Neural progenitor cell (in vitro differentiated cells): ENCODE results near the gene CASP1. TPM values are rescaled to one million over a fixed set of nuclear protein-coding genes. Genes with fewer than 3 reads are reported as not detected.
"Not testable (repeated sequence)": the region's sequence is repeated elsewhere in the genome, so short reads cannot be mapped to it uniquely, and the experiment has no call there.

Experiments used
- DNase-seq: peaks from one replicate; pipeline ENCODE4 v3.0.0-alpha.2; 2016; ENCODE audit warnings: low spot score
- H2AFZ ChIP-seq: fragments of 200-600 bp; sonication (generic); replicated peaks from 2 replicates; pipeline ENCODE4 v1.6.1; 2016; ENCODE audit warnings: antibody characterized with exemption
- H3F3A ChIP-seq: fragments of 200-600 bp; sonication (generic); 2 replicates; pipeline ENCODE4 v1.6.1; 2016; ENCODE audit warnings: antibody characterized with exemption, low read depth
- H3K27ac ChIP-seq: fragments of 200-600 bp; sonication (generic); 2 replicates; pipeline ENCODE4 v1.5.1; 2016; ENCODE audit warnings: mild to moderate bottlenecking
- H3K27me3 ChIP-seq: fragments of 200-600 bp; sonication (generic); 2 replicates; pipeline ENCODE4 v1.6.1; 2016; ENCODE audit warnings: mild to moderate bottlenecking, moderate library complexity
- H3K36me3 ChIP-seq: fragments of 200-600 bp; sonication (generic); 2 replicates; pipeline ENCODE4 v1.5.1; 2016
- H3K4me1 ChIP-seq: fragments of 200-600 bp; sonication (generic); 2 replicates; pipeline ENCODE4 v1.6.1; 2016; ENCODE audit warnings: mixed run types
- H3K4me2 ChIP-seq: fragments of 200-600 bp; sonication (generic); 2 replicates; pipeline ENCODE4 v1.6.1; 2016
- H3K4me3 ChIP-seq: fragments of 200-600 bp; sonication (generic); 2 replicates; pipeline ENCODE4 v1.5.1; 2016
- H3K79me2 ChIP-seq: fragments of 200-600 bp; sonication (generic); 2 replicates; pipeline ENCODE4 v1.6.1; 2016; ENCODE audit warnings: low read depth
- H3K9ac ChIP-seq: fragments of 200-600 bp; sonication (generic); 2 replicates; pipeline ENCODE4 v1.6.1; 2016
- H3K9me3 ChIP-seq: fragments of 200-600 bp; sonication (generic); 2 replicates; pipeline ENCODE4 v1.5.1; 2016; ENCODE audit warnings: low read depth
- H4K20me1 ChIP-seq: fragments of 200-600 bp; sonication (generic); 2 replicates; pipeline ENCODE4 v1.6.1; 2016; ENCODE audit warnings: low read depth
- H3K27ac Mint-ChIP-seq: 3 replicates; pipeline ENCODE4 v1.8.0; 2021; ENCODE audit warnings: mixed read lengths
- H3K27me3 Mint-ChIP-seq: 2 replicates; pipeline ENCODE4 v1.8.0; 2022; ENCODE audit warnings: low read depth, mild to moderate bottlenecking, inconsistent platforms, moderate library complexity, mixed read lengths; ENCODE audit not compliant: insufficient read depth
- H3K36me3 Mint-ChIP-seq: 3 replicates; pipeline ENCODE4 v1.8.0; 2021; ENCODE audit warnings: mixed read lengths
- H3K4me1 Mint-ChIP-seq: 3 replicates; pipeline ENCODE4 v1.8.0; 2021; ENCODE audit warnings: mixed read lengths
- H3K4me3 Mint-ChIP-seq: 3 replicates; pipeline ENCODE4 v1.8.0; 2021; ENCODE audit warnings: mild to moderate bottlenecking, moderate library complexity, mixed read lengths
- H3K9me3 Mint-ChIP-seq: 3 replicates; pipeline ENCODE4 v1.8.0; 2020; ENCODE audit warnings: mixed read lengths
- EZH2 ChIP-seq: fragments of 200-600 bp; sonication (generic); IDR thresholded peaks from 2 replicates; pipeline ENCODE4 v1.6.1; 2017; ENCODE audit warnings: antibody characterized with exemption, mild to moderate bottlenecking, moderate library complexity
- EZH2phosphoT487 ChIP-seq: fragments of 200-600 bp; sonication (generic); IDR thresholded peaks from 2 replicates; pipeline ENCODE4 v1.6.1; 2017; ENCODE audit warnings: antibody characterized with exemption
- total RNA-seq: library from RNA; depleted of rRNA; stranded (reverse); fragments of >200 nt; gene quantifications from 2 replicates; pipeline ENCODE4 v1.2.3, GENCODE V29; 2015; ENCODE audit warnings: low replicate concordance
- TF ChIP-seq, protein P1 (sequence below): fragments of 200-600 bp; sonication (generic); IDR thresholded peaks from 2 replicates; pipeline ENCODE4 v1.5.1; 2017; ENCODE audit warnings: antibody characterized with exemption, mild to moderate bottlenecking

The CASP1 gene
- total RNA-seq, 1 donor from 2014 or later, result not detected

DNA sequence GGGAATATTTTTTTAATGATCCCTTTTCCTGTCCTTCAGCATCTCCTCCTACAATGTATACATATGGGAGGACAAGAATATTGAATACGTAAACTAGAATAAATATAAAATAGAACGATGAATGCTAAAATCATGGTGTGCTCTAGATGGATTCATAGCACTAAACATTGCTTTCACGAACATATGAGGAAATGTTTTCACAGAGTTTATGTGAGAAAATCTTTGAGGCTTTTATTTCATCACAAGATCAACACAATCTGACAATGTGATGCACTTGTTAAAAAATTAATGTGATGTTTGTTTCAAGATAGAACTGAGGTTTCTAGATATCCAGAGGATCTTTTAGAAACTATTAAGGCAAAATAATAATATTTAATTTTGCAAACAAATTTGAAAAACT, 7.2 kb upstream of the CASP1 start:
- H3K4me3 Mint-ChIP-seq, result no peak overlapping the region
- H3K27ac ChIP-seq, result no peak overlapping the region
- H3K4me1 Mint-ChIP-seq, result no peaks in the 10 kb centered on the region
- TF ChIP-seq EZH2 (no peak), EZH2phosphoT487 (no peak)
- TF ChIP-seq, protein P1, sequence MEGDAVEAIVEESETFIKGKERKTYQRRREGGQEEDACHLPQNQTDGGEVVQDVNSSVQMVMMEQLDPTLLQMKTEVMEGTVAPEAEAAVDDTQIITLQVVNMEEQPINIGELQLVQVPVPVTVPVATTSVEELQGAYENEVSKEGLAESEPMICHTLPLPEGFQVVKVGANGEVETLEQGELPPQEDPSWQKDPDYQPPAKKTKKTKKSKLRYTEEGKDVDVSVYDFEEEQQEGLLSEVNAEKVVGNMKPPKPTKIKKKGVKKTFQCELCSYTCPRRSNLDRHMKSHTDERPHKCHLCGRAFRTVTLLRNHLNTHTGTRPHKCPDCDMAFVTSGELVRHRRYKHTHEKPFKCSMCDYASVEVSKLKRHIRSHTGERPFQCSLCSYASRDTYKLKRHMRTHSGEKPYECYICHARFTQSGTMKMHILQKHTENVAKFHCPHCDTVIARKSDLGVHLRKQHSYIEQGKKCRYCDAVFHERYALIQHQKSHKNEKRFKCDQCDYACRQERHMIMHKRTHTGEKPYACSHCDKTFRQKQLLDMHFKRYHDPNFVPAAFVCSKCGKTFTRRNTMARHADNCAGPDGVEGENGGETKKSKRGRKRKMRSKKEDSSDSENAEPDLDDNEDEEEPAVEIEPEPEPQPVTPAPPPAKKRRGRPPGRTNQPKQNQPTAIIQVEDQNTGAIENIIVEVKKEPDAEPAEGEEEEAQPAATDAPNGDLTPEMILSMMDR, result no peak
- H3F3A ChIP-seq, result no peaks in the 10 kb centered on the region
- no peak for DNase-seq
- H3K9ac ChIP-seq, result no peak overlapping the region
- H3K27me3 ChIP-seq, result no peaks in the 10 kb centered on the region
- no peak overlapping the region for H3K4me3 ChIP-seq
- no peaks in the 10 kb centered on the region for H3K9me3 Mint-ChIP-seq
- H4K20me1 ChIP-seq, result no peaks in the 10 kb centered on the region
- H3K4me1 ChIP-seq, result no peaks in the 10 kb centered on the region
- no peaks in the 10 kb centered on the region for H3K27me3 Mint-ChIP-seq
- H3K36me3 Mint-ChIP-seq, result no peaks in the 10 kb centered on the region
- no peaks in the 10 kb centered on the region for H3K79me2 ChIP-seq
- H3K27ac Mint-ChIP-seq, result no peak overlapping the region
- no peak overlapping the region for H3K4me2 ChIP-seq
- no peaks in the 10 kb centered on the region for H3K9me3 ChIP-seq
- H3K36me3 ChIP-seq, result no peaks in the 10 kb centered on the region
- H2AFZ ChIP-seq, result no peak overlapping the region

DNA sequence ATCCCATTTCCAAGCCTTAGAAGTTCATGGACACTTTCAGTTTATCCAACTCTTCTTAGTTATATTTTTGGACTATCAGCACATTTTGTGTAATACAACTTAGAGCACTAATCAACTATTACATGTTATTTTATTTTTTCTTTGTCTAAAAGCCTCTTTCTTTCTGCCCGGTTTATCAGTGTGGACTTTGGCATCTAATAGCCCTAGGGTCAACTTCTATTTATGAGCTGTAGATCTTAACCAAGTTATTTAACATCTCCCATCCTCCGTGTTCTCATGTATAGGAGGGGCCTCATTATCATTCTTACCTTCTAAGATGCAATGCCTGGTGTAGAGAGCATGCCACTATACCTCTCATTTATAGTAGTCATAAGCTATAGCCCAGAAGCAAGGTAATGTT, 5.8 kb upstream of the CASP1 start:
- Histone ChIP-seq H3K4me2 (no peak overlapping the region), H4K20me1 (no peaks in the 10 kb centered on the region), H3K27me3 (no peaks in the 10 kb centered on the region), H3K36me3 (no peaks in the 10 kb centered on the region), H3F3A (no peaks in the 10 kb centered on the region), H2AFZ (no peak overlapping the region), H3K4me3 (no peak overlapping the region), H3K79me2 (no peaks in the 10 kb centered on the region), H3K9ac (no peak overlapping the region), H3K4me1 (no peaks in the 10 kb centered on the region), H3K27ac (no peak overlapping the region), H3K9me3 (no peaks in the 10 kb centered on the region)
- TF ChIP-seq EZH2phosphoT487, result no peak
- TF ChIP-seq EZH2, result no peak
- TF ChIP-seq, protein P1, result no peak
- H3K27ac Mint-ChIP-seq, result no peak overlapping the region
- no peak for DNase-seq
- H3K36me3 Mint-ChIP-seq, result no peaks in the 10 kb centered on the region
- H3K4me3 Mint-ChIP-seq, result no peak overlapping the region
- H3K4me1 Mint-ChIP-seq, result no peaks in the 10 kb centered on the region
- H3K9me3 Mint-ChIP-seq, result no peaks in the 10 kb centered on the region
- no peaks in the 10 kb centered on the region for H3K27me3 Mint-ChIP-seq

DNA sequence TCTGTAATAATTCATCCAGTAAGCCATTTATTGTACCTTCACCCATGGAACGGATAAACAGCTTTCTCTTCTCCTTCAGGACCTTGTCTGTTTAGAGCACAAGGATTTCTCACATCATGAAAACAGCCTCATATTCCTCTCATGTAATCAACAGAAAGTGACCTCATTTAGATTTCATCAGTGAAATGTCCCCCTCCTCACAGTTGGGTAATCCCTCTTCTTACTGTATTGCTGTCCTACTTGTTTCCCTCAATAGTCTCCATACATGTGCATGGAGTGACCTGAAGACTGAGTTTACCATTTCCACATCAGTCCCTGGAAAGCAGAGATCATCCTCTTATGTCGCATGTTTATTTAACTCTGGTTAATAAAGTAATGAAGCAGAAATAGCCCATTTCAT, 556 bp downstream of the CASP1 start:
- H3K27ac Mint-ChIP-seq, H3K36me3 Mint-ChIP-seq, H3K27me3 ChIP-seq, H3K79me2 ChIP-seq, H2AFZ ChIP-seq, H3K4me3 ChIP-seq, DNase-seq, H3K4me1 Mint-ChIP-seq, H3F3A ChIP-seq, H3K27me3 Mint-ChIP-seq, H3K4me2 ChIP-seq, H3K9me3 ChIP-seq, H4K20me1 ChIP-seq, H3K9me3 Mint-ChIP-seq, H3K4me3 Mint-ChIP-seq, H3K4me1 ChIP-seq, H3K36me3 ChIP-seq, H3K27ac ChIP-seq, H3K9ac ChIP-seq: not testable (repeated sequence)

DNA sequence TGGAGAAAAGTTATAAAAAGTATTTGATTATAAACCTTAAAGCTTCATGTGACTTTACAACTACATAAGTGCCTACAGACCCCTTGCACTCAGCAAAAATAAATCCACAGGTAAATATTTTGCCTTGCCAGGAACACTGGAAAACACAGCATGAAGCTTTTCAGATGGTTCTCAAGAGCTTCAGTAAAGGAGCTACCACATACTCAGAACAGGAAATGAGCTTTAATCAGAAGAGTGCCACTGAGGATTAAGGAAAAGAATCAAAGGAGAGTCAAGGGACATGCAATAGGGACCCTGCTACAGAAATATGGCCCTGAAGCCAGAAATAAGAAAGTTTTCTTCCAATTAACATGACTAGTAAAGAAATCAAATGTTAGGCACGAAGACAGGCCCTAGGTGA, 1.2 kb downstream of the CASP1 start:
- Histone ChIP-seq H3K9me3 (no peaks in the 10 kb centered on the region), H3K9ac (no peak overlapping the region), H3F3A (no peaks in the 10 kb centered on the region), H3K36me3 (no peaks in the 10 kb centered on the region), H3K4me1 (no peaks in the 10 kb centered on the region), H3K79me2 (no peaks in the 10 kb centered on the region), H3K4me3 (no peak overlapping the region), H3K27me3 (no peaks in the 10 kb centered on the region), H2AFZ (no peak overlapping the region), H3K27ac (no peak overlapping the region), H3K4me2 (no peak overlapping the region), H4K20me1 (no peaks in the 10 kb centered on the region)
- Mint-ChIP-seq H3K9me3 (no peaks in the 10 kb centered on the region), H3K4me1 (no peaks in the 10 kb centered on the region), H3K27ac (no peak overlapping the region), H3K27me3 (no peaks in the 10 kb centered on the region), H3K4me3 (no peak overlapping the region), H3K36me3 (no peaks in the 10 kb centered on the region)
- DNase-seq, result no peak
- TF ChIP-seq EZH2phosphoT487 (no peak), EZH2 (no peak)
- TF ChIP-seq, protein P1, result no peak
